Parathyroid adenoma (tissue), 2 donors: Measurements from ENCODE around the gene PCDHA1.
"Not testable (repeated sequence)": the region's sequence is repeated elsewhere in the genome, so short reads cannot be mapped to it uniquely, and the experiment has no call there.

Experiments used
- H2AFZ ChIP-seq: fragments of 300-600 bp; sonication (generic); one replicate; pipeline ENCODE4 v1.7.0; 2017; ENCODE audit warnings: antibody characterized with exemption, mild to moderate bottlenecking
- H3K27ac ChIP-seq: fragments of 300-600 bp; sonication (generic); one replicate; pipeline ENCODE4 v1.7.0; 2017
- H3K27me3 ChIP-seq: fragments of 300-600 bp; sonication (generic); one replicate; pipeline ENCODE4 v1.7.0; 2017; ENCODE audit warnings: low read length; ENCODE audit not compliant: control insufficient read depth, insufficient read depth
- H3K36me3 ChIP-seq: fragments of 300-600 bp; sonication (generic); one replicate; pipeline ENCODE4 v1.7.0; 2017; ENCODE audit warnings: low read length; ENCODE audit not compliant: control insufficient read depth, insufficient read depth
- H3K4me1 ChIP-seq: fragments of 300-600 bp; sonication (generic); one replicate; pipeline ENCODE4 v1.7.0; 2017; ENCODE audit warnings: control low read depth
- H3K4me2 ChIP-seq: fragments of 300-600 bp; sonication (generic); one replicate; pipeline ENCODE4 v1.7.0; 2017; ENCODE audit warnings: low read length
- H3K4me3 ChIP-seq: fragments of 300-600 bp; sonication (generic); one replicate; pipeline ENCODE4 v1.7.0; 2017; ENCODE audit warnings: low read depth, low read length
- H3K79me2 ChIP-seq: fragments of 300-600 bp; sonication (generic); one replicate; pipeline ENCODE4 v1.7.0; 2017; ENCODE audit warnings: control low read depth
- H3K9ac ChIP-seq: fragments of 300-600 bp; sonication (generic); one replicate; pipeline ENCODE4 v1.7.0; 2017; ENCODE audit warnings: mild to moderate bottlenecking
- H3K9me3 ChIP-seq: fragments of 300-600 bp; sonication (generic); one replicate; pipeline ENCODE4 v1.7.0; 2017; ENCODE audit warnings: low read length; ENCODE audit not compliant: control insufficient read depth
- TF ChIP-seq, protein P1 (sequence below): fragments of 300-600 bp; sonication (generic); IDR thresholded peaks from one replicate; pipeline ENCODE4 v1.7.0; 2017; ENCODE audit warnings: antibody characterized with exemption, mild to moderate bottlenecking
- donor health status: primary hyperparathyroidism.

Gene PCDHA1

DNA sequence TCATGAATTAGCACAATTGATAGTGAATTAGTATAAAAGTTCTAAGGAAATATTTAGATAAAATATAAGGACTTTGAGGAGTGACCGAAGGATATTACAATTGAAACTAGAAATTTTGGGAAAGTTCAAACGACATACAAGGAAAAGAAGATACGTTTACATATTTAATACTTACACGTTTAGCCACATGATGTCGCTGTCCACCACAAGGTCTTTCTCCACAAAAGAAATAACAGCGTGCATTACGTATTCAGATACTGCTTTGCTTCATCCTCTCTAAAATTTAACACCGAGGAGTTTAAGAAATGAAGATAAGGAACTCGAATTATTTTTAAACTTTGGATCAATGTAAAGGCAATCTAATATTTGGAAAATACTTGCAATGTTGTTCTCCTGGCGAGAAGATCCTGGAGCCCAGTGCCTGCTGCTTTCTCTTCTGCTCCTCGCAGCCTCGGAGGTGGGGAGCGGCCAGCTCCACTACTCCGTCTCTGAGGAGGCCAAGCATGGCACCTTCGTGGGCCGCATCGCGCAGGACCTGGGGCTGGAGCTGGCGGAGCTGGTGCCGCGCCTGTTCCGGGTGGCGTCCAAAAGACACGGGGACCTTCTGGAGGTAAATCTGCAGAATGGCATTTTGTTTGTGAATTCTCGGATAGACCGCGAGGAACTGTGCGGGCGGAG, 15.0 kb downstream of the PCDHA1 start, which contains the start of gene PCDHA3:
Gene PCDHA3, plus strand, starts transcription at position 242 of the 678 bp plus-strand sequence.
- no peaks in the 10 kb centered on the region for H3K4me1 ChIP-seq
- no peak within 1 kb of the TSS for H3K4me2 ChIP-seq
- no peaks in the 10 kb centered on the region for H3K27me3 ChIP-seq
- H2AFZ ChIP-seq: no peak within 1 kb of the TSS
- H3K36me3 ChIP-seq: peaks cover 4% of the 10 kb centered on the region
- H3K4me3 ChIP-seq: no peak within 1 kb of the TSS
- no peak within 1 kb of the TSS for H3K27ac ChIP-seq
- TF ChIP-seq, protein P1, sequence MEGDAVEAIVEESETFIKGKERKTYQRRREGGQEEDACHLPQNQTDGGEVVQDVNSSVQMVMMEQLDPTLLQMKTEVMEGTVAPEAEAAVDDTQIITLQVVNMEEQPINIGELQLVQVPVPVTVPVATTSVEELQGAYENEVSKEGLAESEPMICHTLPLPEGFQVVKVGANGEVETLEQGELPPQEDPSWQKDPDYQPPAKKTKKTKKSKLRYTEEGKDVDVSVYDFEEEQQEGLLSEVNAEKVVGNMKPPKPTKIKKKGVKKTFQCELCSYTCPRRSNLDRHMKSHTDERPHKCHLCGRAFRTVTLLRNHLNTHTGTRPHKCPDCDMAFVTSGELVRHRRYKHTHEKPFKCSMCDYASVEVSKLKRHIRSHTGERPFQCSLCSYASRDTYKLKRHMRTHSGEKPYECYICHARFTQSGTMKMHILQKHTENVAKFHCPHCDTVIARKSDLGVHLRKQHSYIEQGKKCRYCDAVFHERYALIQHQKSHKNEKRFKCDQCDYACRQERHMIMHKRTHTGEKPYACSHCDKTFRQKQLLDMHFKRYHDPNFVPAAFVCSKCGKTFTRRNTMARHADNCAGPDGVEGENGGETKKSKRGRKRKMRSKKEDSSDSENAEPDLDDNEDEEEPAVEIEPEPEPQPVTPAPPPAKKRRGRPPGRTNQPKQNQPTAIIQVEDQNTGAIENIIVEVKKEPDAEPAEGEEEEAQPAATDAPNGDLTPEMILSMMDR: no peak
- no peaks in the 10 kb centered on the region for H3K79me2 ChIP-seq
- peaks cover 4% of the 10 kb centered on the region for H3K9me3 ChIP-seq
- H3K9ac ChIP-seq: no peak within 1 kb of the TSS

DNA sequence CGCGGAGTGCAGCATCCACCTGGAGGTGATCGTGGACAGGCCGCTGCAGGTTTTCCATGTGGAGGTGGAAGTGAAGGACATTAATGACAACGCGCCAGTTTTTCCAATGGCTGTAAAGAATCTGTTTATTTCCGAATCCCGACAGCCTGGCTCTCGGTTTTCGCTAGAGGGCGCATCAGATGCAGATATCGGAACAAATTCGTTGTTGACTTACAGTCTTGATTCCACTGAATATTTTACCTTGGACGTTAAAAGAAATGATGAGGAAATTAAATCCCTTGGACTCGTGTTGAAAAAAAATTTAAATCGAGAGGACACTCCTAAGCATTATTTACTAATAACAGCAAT, 15.5 kb downstream of the PCDHA1 start:
- TF ChIP-seq, protein P1: no peak
- Histone ChIP-seq H3K9me3 (peaks cover 4% of the 10 kb centered on the region), H3K4me2 (no peak overlapping the region), H2AFZ (no peak overlapping the region), H3K36me3 (peaks cover 4% of the 10 kb centered on the region), H3K27ac (no peak overlapping the region), H3K4me1 (no peaks in the 10 kb centered on the region), H3K27me3 (no peaks in the 10 kb centered on the region), H3K4me3 (no peak overlapping the region), H3K79me2 (no peaks in the 10 kb centered on the region), H3K9ac (no peak overlapping the region)

DNA sequence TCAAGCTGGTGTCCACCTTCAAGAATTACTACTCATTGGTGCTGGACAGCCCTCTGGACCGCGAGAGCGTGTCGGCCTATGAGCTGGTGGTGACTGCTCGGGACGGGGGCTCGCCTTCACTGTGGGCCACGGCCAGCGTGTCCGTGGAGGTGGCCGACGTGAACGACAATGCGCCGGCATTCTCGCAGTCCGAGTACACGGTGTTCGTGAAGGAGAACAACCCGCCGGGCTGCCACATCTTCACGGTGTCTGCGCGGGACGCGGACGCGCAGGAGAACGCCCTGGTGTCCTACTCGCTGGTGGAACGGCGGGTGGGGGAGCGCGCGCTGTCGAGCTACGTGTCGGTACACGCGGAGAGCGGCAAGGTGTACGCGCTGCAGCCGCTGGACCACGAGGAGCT, 16.4 kb downstream of the PCDHA1 start:
- H3K4me3 ChIP-seq, H3K4me2 ChIP-seq, H3K9me3 ChIP-seq, H3K4me1 ChIP-seq, H2AFZ ChIP-seq, H3K9ac ChIP-seq, H3K27me3 ChIP-seq, H3K36me3 ChIP-seq, H3K79me2 ChIP-seq, H3K27ac ChIP-seq: not testable (repeated sequence)

DNA sequence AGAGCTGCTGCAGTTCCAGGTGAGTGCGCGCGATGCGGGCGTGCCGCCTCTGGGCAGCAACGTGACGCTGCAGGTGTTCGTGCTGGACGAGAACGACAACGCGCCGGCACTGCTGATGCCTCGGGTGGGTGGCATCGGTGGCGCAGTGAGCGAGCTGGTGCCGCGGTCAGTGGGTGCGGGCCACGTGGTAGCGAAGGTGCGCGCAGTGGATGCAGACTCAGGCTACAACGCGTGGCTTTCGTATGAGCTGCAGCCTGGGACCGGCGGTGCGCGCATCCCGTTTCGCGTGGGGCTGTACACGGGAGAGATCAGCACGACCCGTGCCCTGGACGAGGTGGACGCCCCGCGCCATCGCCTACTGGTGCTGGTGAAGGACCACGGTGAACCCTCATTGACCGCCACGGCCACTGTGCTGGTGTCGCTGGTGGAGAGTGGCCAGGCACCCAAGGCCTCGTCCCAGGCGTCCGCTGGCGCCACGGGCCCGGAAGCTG, 16.9 kb downstream of the PCDHA1 start:
- Histone ChIP-seq H3K9ac (no peak overlapping the region), H3K36me3 (no peaks in the 10 kb centered on the region), H3K9me3 (peaks cover 4% of the 10 kb centered on the region), H3K27me3 (no peaks in the 10 kb centered on the region), H3K79me2 (no peaks in the 10 kb centered on the region), H3K27ac (no peak overlapping the region), H2AFZ (no peak overlapping the region), H3K4me2 (no peak overlapping the region), H3K4me3 (no peak overlapping the region), H3K4me1 (no peaks in the 10 kb centered on the region)
- TF ChIP-seq, protein P1: no peak

DNA sequence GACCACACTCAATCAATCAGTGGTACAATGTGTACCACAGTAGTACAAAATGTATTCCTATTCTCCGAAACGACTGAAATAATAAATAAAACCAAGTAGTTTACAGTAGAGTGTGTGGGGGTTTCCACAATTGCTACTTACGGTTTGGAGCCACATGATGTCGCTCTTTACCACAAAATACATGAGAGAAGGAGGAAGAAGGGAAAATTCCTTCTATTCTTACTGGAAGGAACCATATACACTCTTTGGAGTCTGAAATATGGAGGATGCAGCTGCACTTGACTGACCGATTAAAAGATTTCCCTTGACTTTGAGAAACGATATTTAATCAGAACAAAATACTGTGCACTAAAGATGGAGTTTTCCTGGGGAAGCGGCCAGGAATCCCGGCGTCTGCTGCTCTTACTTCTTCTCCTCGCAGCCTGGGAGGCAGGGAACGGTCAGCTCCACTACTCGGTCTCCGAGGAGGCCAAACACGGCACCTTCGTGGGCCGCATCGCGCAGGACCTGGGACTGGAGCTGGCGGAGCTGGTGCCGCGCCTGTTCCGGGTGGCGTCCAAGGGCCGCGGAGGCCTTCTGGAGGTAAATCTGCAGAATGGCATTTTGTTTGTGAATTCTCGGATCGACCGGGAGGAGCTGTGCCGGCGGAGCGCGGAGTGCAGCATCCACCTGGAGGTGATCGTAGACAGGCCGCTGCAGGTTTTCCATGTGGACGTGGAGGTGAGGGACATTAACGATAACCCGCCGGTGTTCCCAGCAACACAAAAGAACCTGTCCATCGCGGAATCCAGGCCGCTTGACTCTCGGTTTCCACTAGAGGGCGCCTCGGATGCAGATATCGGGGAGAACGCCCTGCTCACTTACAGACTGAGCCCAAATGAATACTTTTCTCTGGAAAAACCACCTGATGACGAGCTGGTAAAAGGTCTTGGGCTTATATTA, 21.2 kb downstream of the PCDHA1 start, which contains the start of gene PCDHA4:
Gene PCDHA4, plus strand, starts transcription at position 235 of the 942 bp plus-strand sequence.
- Histone ChIP-seq H3K4me2 (peak within 1 kb of the TSS; percentile 26), H3K4me1 (no peaks in the 10 kb centered on the region), H3K9me3 (no peaks in the 10 kb centered on the region), H3K4me3 (no peak within 1 kb of the TSS), H2AFZ (peak within 1 kb of the TSS; percentile 71), H3K79me2 (no peaks in the 10 kb centered on the region), H3K36me3 (no peaks in the 10 kb centered on the region), H3K9ac (no peak within 1 kb of the TSS), H3K27ac (peak within 1 kb of the TSS; percentile 79), H3K27me3 (no peaks in the 10 kb centered on the region)
- TF ChIP-seq, protein P1: peak; percentile 31

DNA sequence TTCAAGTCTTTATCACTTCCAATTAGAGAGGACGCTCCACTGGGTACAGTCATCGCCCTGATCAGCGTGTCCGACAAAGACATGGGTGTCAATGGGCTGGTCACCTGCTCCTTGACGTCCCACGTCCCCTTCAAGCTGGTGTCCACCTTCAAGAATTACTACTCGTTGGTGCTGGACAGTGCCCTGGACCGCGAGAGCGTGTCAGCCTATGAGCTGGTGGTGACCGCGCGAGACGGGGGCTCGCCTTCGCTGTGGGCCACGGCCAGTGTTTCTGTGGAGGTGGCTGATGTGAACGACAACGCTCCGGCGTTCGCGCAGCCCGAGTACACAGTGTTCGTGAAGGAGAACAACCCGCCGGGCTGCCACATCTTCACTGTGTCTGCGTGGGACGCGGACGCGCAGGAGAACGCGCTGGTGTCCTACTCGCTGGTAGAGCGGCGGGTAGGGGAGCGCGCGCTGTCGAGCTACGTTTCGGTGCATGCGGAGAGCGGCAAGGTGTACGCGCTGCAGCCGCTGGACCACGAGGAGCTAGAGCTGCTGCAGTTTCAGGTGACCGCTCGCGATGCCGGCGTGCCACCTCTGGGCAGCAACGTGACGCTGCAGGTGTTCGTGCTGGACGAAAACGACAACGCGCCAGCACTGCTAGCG, 22.4 kb downstream of the PCDHA1 start:
- not testable (repeated sequence) for H3K9me3 ChIP-seq, H3K27ac ChIP-seq, H3K27me3 ChIP-seq, H3K36me3 ChIP-seq, H3K9ac ChIP-seq, H3K4me1 ChIP-seq, H3K4me3 ChIP-seq, H3K79me2 ChIP-seq, H3K4me2 ChIP-seq, H2AFZ ChIP-seq
